Neural cell (in vitro differentiated cells): ENCODE results near the gene AOX1. TPM values are rescaled to one million over a fixed set of nuclear protein-coding genes. Genes with fewer than 3 reads are reported as not detected.

Experiments used
- H2AFZ ChIP-seq: fragments of 200-600, 300-800 bp; sonication (generic), shearing (Covaris generic); 2 replicates; pipeline ENCODE4 v1.6.0; 2014; ENCODE audit warnings: low read depth, mild to moderate bottlenecking, antibody characterized with exemption, low read length, moderate library complexity
- H3F3A ChIP-seq: fragments of 200-600 bp; shearing (Covaris generic); 2 replicates; pipeline ENCODE4 v1.6.1; 2016; ENCODE audit warnings: mild to moderate bottlenecking, moderate library complexity, mixed read lengths, antibody characterized with exemption, low read length; ENCODE audit not compliant: insufficient read depth, poor library complexity, severe bottlenecking
- H3K27ac ChIP-seq: fragments of 200-600, 300-800 bp; sonication (generic), shearing (Covaris generic); 2 replicates; pipeline ENCODE4 v1.5.1; 2014; ENCODE audit warnings: mild to moderate bottlenecking, low read length, moderate library complexity
- H3K27me3 ChIP-seq: fragments of 300-800, 200-600 bp; sonication (generic), shearing (Covaris generic); 2 replicates; pipeline ENCODE4 v1.6.0; 2014; ENCODE audit warnings: mild to moderate bottlenecking, low read depth, low read length, moderate library complexity; ENCODE audit not compliant: insufficient read depth
- H3K36me3 ChIP-seq: fragments of 300-800, 200-600 bp; sonication (generic), shearing (Covaris generic); 2 replicates; pipeline ENCODE4 v1.5.1; 2014; ENCODE audit warnings: mild to moderate bottlenecking, antibody characterized with exemption, low read length, moderate library complexity; ENCODE audit not compliant: insufficient read depth
- H3K4me2 ChIP-seq: fragments of 300-800, 200-600 bp; sonication (generic), shearing (Covaris generic); 2 replicates; pipeline ENCODE4 v1.6.0; 2014; ENCODE audit warnings: mild to moderate bottlenecking, low read length
- H3K4me3 ChIP-seq: fragments of 300-800, 200-600 bp; sonication (generic), shearing (Covaris generic); 2 replicates; pipeline ENCODE4 v1.5.1; 2014; ENCODE audit warnings: mild to moderate bottlenecking, low read length, moderate library complexity
- H3K79me2 ChIP-seq: fragments of 200-600 bp; shearing (Covaris generic); replicated peaks from 2 replicates; pipeline ENCODE4 v1.6.0; 2014; ENCODE audit warnings: mild to moderate bottlenecking, low read length, moderate library complexity; ENCODE audit not compliant: insufficient read depth
- H3K9ac ChIP-seq: fragments of 300-800, 200-600 bp; sonication (generic), shearing (Covaris generic); 2 replicates; pipeline ENCODE4 v1.6.1; 2016; ENCODE audit warnings: mild to moderate bottlenecking, low read length, mixed read lengths
- H3K9me2 ChIP-seq: fragments of 200-600 bp; shearing (Covaris generic); 2 replicates; pipeline ENCODE4 v1.6.1; 2016; ENCODE audit warnings: mild to moderate bottlenecking, low read length, mixed read lengths; ENCODE audit not compliant: insufficient read depth
- H3K9me3 ChIP-seq: fragments of 200-600, 300-800 bp; sonication (generic), shearing (Covaris generic); 2 replicates; pipeline ENCODE4 v1.6.1; 2016; ENCODE audit warnings: mild to moderate bottlenecking, mixed run types, low read length, moderate library complexity, mixed read lengths
- H4K20me1 ChIP-seq: fragments of 200-600 bp; shearing (Covaris generic); 2 replicates; pipeline ENCODE4 v1.6.1; 2016; ENCODE audit warnings: mild to moderate bottlenecking, mixed run types; ENCODE audit not compliant: insufficient read depth
- CTCF ChIP-seq: fragments of 450-650 bp; IDR thresholded peaks from 2 replicates; pipeline ENCODE4 v1.5.1; 2014; ENCODE audit warnings: antibody characterized with exemption, mild to moderate bottlenecking, moderate library complexity; ENCODE audit not compliant: poor library complexity, severe bottlenecking
- EP300 ChIP-seq: fragments of 450-650 bp; conservative IDR thresholded peaks from 2 replicates; pipeline ENCODE4 v1.6.1; 2014; ENCODE audit warnings: antibody characterized with exemption, mild to moderate bottlenecking, moderate library complexity; ENCODE audit not compliant: poor library complexity, severe bottlenecking
- EZH2 ChIP-seq: fragments of 200-600, 300-800 bp; shearing (Covaris generic), sonication (generic); IDR thresholded peaks from 2 replicates; pipeline ENCODE4 v1.6.1; 2014; ENCODE audit warnings: antibody characterized with exemption, low read length, borderline replicate concordance, mild to moderate bottlenecking; ENCODE audit not compliant: insufficient read depth, poor library complexity, severe bottlenecking
- MXI1 ChIP-seq: fragments of 450-650 bp; conservative IDR thresholded peaks from 2 replicates; pipeline ENCODE4 v1.6.1; 2014; ENCODE audit warnings: antibody characterized with exemption, mild to moderate bottlenecking; ENCODE audit not compliant: poor library complexity, severe bottlenecking
- POLR2AphosphoS5 ChIP-seq: IDR thresholded peaks from 2 replicates; pipeline ENCODE4 v1.6.1; 2012
- RAD21 ChIP-seq: fragments of 450-650 bp; conservative IDR thresholded peaks from 2 replicates; pipeline ENCODE4 v1.6.1; 2014; ENCODE audit warnings: antibody characterized with exemption, mild to moderate bottlenecking, moderate library complexity
- SMC3 ChIP-seq: fragments of 450-650 bp; conservative IDR thresholded peaks from 2 replicates; pipeline ENCODE4 v1.6.1; 2014; ENCODE audit warnings: antibody characterized with exemption, mild to moderate bottlenecking, moderate library complexity; ENCODE audit not compliant: poor library complexity
- TAF1 ChIP-seq: IDR thresholded peaks from 2 replicates; pipeline ENCODE4 v1.6.1; 2012; ENCODE audit warnings: low read depth
- polyA plus RNA-seq: library from polyadenylated mRNA; depleted of rRNA; stranded (reverse); fragments of >200 nt; gene quantifications from 2 replicates; pipeline ENCODE4 v1.2.3, GENCODE V29; 2014
- TF ChIP-seq, protein P1 (sequence below): IDR thresholded peaks from 2 replicates; pipeline ENCODE4 v1.6.1; 2012; ENCODE audit warnings: borderline replicate concordance

The AOX1 gene
- polyA plus RNA-seq, 1 donor from 2014 or later = not detected

DNA sequence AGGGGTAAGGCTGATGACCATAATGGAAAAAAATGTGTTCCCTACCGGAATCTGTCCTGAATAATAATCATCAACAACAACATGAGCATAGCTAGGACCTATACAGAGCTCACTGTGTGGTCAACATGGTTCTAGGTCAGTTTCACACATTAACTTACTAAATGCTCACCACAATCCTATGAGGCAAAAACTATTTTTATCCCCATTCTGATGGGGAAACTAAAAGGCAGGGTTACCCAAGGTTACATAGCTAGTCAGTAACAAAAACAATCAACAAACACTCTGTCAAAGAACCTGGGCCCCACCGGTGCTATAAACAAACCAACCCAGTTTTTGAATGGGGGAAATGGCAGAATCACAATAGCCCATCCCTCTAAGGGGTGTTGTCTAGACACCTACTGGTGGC lies 40.1 kb downstream of the AOX1 start:
- H3K4me2 ChIP-seq = no peak overlapping the region

GRCh38 chr2:200627110-200627770 lies 41.4 kb downstream of the AOX1 start:
- Histone ChIP-seq H4K20me1 (no peaks in the 10 kb centered on the region), H3K9me2 (no peaks in the 10 kb centered on the region), H3K27me3 (no peaks in the 10 kb centered on the region), H3K27ac (no peak overlapping the region), H3K4me2 (no peak overlapping the region), H2AFZ (no peak overlapping the region), H3F3A (no peaks in the 10 kb centered on the region), H3K36me3 (no peaks in the 10 kb centered on the region), H3K4me3 (no peak overlapping the region), H3K79me2 (no peaks in the 10 kb centered on the region), H3K9me3 (no peaks in the 10 kb centered on the region), H3K9ac (no peak overlapping the region)
- no peak for TF ChIP-seq CTCF
- no peak for TF ChIP-seq POLR2AphosphoS5
- TF ChIP-seq SMC3 = no peak
- no peak for TF ChIP-seq MXI1
- TF ChIP-seq, protein P1, sequence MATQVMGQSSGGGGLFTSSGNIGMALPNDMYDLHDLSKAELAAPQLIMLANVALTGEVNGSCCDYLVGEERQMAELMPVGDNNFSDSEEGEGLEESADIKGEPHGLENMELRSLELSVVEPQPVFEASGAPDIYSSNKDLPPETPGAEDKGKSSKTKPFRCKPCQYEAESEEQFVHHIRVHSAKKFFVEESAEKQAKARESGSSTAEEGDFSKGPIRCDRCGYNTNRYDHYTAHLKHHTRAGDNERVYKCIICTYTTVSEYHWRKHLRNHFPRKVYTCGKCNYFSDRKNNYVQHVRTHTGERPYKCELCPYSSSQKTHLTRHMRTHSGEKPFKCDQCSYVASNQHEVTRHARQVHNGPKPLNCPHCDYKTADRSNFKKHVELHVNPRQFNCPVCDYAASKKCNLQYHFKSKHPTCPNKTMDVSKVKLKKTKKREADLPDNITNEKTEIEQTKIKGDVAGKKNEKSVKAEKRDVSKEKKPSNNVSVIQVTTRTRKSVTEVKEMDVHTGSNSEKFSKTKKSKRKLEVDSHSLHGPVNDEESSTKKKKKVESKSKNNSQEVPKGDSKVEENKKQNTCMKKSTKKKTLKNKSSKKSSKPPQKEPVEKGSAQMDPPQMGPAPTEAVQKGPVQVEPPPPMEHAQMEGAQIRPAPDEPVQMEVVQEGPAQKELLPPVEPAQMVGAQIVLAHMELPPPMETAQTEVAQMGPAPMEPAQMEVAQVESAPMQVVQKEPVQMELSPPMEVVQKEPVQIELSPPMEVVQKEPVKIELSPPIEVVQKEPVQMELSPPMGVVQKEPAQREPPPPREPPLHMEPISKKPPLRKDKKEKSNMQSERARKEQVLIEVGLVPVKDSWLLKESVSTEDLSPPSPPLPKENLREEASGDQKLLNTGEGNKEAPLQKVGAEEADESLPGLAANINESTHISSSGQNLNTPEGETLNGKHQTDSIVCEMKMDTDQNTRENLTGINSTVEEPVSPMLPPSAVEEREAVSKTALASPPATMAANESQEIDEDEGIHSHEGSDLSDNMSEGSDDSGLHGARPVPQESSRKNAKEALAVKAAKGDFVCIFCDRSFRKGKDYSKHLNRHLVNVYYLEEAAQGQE = no peak
- TF ChIP-seq TAF1 = no peak
- TF ChIP-seq EZH2 = no peak
- TF ChIP-seq EP300 = no peak

More for the DNA sequence above, 40.1 kb downstream of the AOX1 start:
- Histone ChIP-seq H3K27ac (no peak overlapping the region), H3K4me3 (no peak overlapping the region), H3K9me2 (no peaks in the 10 kb centered on the region), H3K79me2 (no peaks in the 10 kb centered on the region), H3K36me3 (no peaks in the 10 kb centered on the region), H3K9me3 (no peaks in the 10 kb centered on the region), H2AFZ (no peak overlapping the region), H4K20me1 (no peaks in the 10 kb centered on the region), H3F3A (no peaks in the 10 kb centered on the region), H3K27me3 (no peaks in the 10 kb centered on the region), H3K9ac (no peak overlapping the region)
- TF ChIP-seq CTCF (no peak), EZH2 (no peak), RAD21 (no peak), POLR2AphosphoS5 (no peak), EP300 (no peak), TAF1 (no peak), SMC3 (no peak), MXI1 (no peak)
- TF ChIP-seq, protein P1 = no peak
